H9 (cell line): ENCODE data around the gene ATXN10. TPM values are rescaled to one million over a fixed set of nuclear protein-coding genes. Genes with fewer than 3 reads are reported as not detected.

Experiments
- DNase-seq: peaks from one replicate; pipeline ENCODE4 v3.0.0-alpha.2; 2017
- H2AFZ ChIP-seq: one replicate; pipeline ENCODE4 v1.6.1; 2013; ENCODE audit warnings: mild to moderate bottlenecking, low read length, control low read depth, moderate library complexity
- H2AK5ac ChIP-seq: 2 replicates; pipeline ENCODE4 v1.6.1; 2013; ENCODE audit warnings: low read length, control low read depth, mixed read lengths; ENCODE audit not compliant: insufficient read length
- H2BK120ac ChIP-seq: one replicate; pipeline ENCODE4 v1.6.1; 2013; ENCODE audit warnings: low read depth, mild to moderate bottlenecking, low read length, control low read depth, inconsistent platforms; ENCODE audit not compliant: poor library complexity, severe bottlenecking
- H2BK12ac ChIP-seq: 2 replicates; pipeline ENCODE4 v1.6.1; 2013; ENCODE audit warnings: low read length, control low read depth, mixed read lengths, low read depth; ENCODE audit not compliant: insufficient read length
- H2BK15ac ChIP-seq: 2 replicates; pipeline ENCODE4 v1.6.1; 2013; ENCODE audit warnings: low read depth, low read length, control low read depth
- H2BK20ac ChIP-seq: one replicate; pipeline ENCODE4 v1.6.1; 2013; ENCODE audit warnings: low read depth, mild to moderate bottlenecking, low read length, control low read depth, inconsistent platforms; ENCODE audit not compliant: poor library complexity, severe bottlenecking
- H2BK5ac ChIP-seq: 2 replicates; pipeline ENCODE4 v1.6.1; 2013; ENCODE audit warnings: low read length, control low read depth, mixed read lengths; ENCODE audit not compliant: insufficient read length
- H3K14ac ChIP-seq: 2 replicates; pipeline ENCODE4 v1.6.1; 2013; ENCODE audit warnings: low read length, control low read depth; ENCODE audit not compliant: insufficient read depth
- H3K18ac ChIP-seq: 2 replicates; pipeline ENCODE4 v1.6.1; 2013; ENCODE audit warnings: low read depth, mild to moderate bottlenecking, mixed read lengths, low read length, control low read depth; ENCODE audit not compliant: insufficient read length
- H3K23ac ChIP-seq: 2 replicates; pipeline ENCODE4 v1.6.1; 2013; ENCODE audit warnings: low read length, control low read depth, mixed read lengths, low read depth; ENCODE audit not compliant: insufficient read length
- H3K23me2 ChIP-seq: 2 replicates; pipeline ENCODE4 v1.6.1; 2013; ENCODE audit warnings: low read depth, mild to moderate bottlenecking, mixed read lengths, low read length, control low read depth; ENCODE audit not compliant: insufficient read length, poor library complexity, severe bottlenecking
- H3K27ac ChIP-seq: 2 replicates; pipeline ENCODE4 v1.5.1; 2013; ENCODE audit warnings: low read length, control low read depth, mixed read lengths, low read depth; ENCODE audit not compliant: insufficient read length
- H3K27me3 ChIP-seq: 2 replicates; pipeline ENCODE4 v1.6.1; 2013; ENCODE audit warnings: low read length, control low read depth, inconsistent platforms; ENCODE audit not compliant: insufficient read depth
- H3K4ac ChIP-seq: 2 replicates; pipeline ENCODE4 v1.6.1; 2013; ENCODE audit warnings: low read depth, mild to moderate bottlenecking, control low read depth, inconsistent platforms, low read length, moderate library complexity
- H3K4me1 ChIP-seq: 2 replicates; pipeline ENCODE4 v1.6.1; 2013; ENCODE audit warnings: low read length, control low read depth, inconsistent platforms; ENCODE audit not compliant: insufficient read depth
- H3K4me2 ChIP-seq: 2 replicates; pipeline ENCODE4 v1.6.1; 2013; ENCODE audit warnings: low read length, control low read depth, mixed read lengths; ENCODE audit not compliant: insufficient read length, insufficient read depth
- H3K56ac ChIP-seq: 2 replicates; pipeline ENCODE4 v1.6.1; 2013; ENCODE audit warnings: low read depth, mild to moderate bottlenecking, mixed read lengths, low read length, control low read depth; ENCODE audit not compliant: insufficient read length
- H3K79me1 ChIP-seq: 2 replicates; pipeline ENCODE4 v1.6.1; 2013; ENCODE audit warnings: low read depth, mild to moderate bottlenecking, moderate library complexity, low read length, control low read depth, inconsistent platforms; ENCODE audit not compliant: insufficient read depth, poor library complexity, severe bottlenecking
- H3K79me2 ChIP-seq: 2 replicates; pipeline ENCODE4 v1.6.1; 2013; ENCODE audit warnings: low read length, control low read depth, inconsistent platforms; ENCODE audit not compliant: insufficient read depth
- H3K9ac ChIP-seq: 2 replicates; pipeline ENCODE4 v1.6.1; 2013; ENCODE audit warnings: low read length, control low read depth, mixed read lengths; ENCODE audit not compliant: insufficient read length; ENCODE audit errors: extremely low read depth
- H3K9me3 ChIP-seq: one replicate; pipeline ENCODE4 v1.6.1; 2013; ENCODE audit warnings: low read depth, low read length, inconsistent platforms; ENCODE audit not compliant: control insufficient read depth
- H3T11ph ChIP-seq: one replicate; pipeline ENCODE4 v1.6.1; 2013; ENCODE audit warnings: mild to moderate bottlenecking, low read length, control low read depth, inconsistent platforms
- H4K20me1 ChIP-seq: one replicate; pipeline ENCODE4 v1.6.1; 2013; ENCODE audit not compliant: control insufficient read depth, insufficient read length, insufficient read depth
- H4K5ac ChIP-seq: 2 replicates; pipeline ENCODE4 v1.6.1; 2013; ENCODE audit warnings: low read depth, mild to moderate bottlenecking, mixed read lengths, low read length, control low read depth; ENCODE audit not compliant: insufficient read length
- H4K8ac ChIP-seq: replicated peaks from 2 replicates; pipeline ENCODE4 v1.6.1; 2013; ENCODE audit warnings: low read length, control low read depth, mixed read lengths, low read depth; ENCODE audit not compliant: insufficient read length
- H4K91ac ChIP-seq: 2 replicates; pipeline ENCODE4 v1.6.1; 2013; ENCODE audit warnings: low read depth, mild to moderate bottlenecking, moderate library complexity, mixed read lengths, low read length, control low read depth; ENCODE audit not compliant: insufficient read length
- H3K27ac Mint-ChIP-seq, 3 experiments: 2 replicates in 2 of 3; 3 replicates in 1 of 3; pipeline ENCODE4 v1.8.0; 2020 to 2021; ENCODE audit warnings: mixed read lengths in 3 of 3, mild to moderate bottlenecking in 1 of 3, moderate library complexity in 1 of 3
- H3K27me3 Mint-ChIP-seq: 2 replicates; pipeline ENCODE4 v1.8.0; 2021; ENCODE audit warnings: low read depth, mild to moderate bottlenecking, moderate library complexity, mixed read lengths
- H3K36me3 Mint-ChIP-seq, 3 experiments: 2 replicates in 2 of 3; 3 replicates in 1 of 3; pipeline ENCODE4 v1.8.0; 2020 to 2021; ENCODE audit warnings: low read depth in 3 of 3, mixed read lengths in 3 of 3; ENCODE audit not compliant: insufficient read depth in 1 of 3
- H3K4me1 Mint-ChIP-seq, 2 experiments: 2 replicates each; pipeline ENCODE4 v1.8.0; 2020; ENCODE audit warnings: mixed read lengths in 2 of 2
- H3K4me3 Mint-ChIP-seq, 2 experiments: 2 replicates in 1 of 2; 3 replicates in 1 of 2; pipeline ENCODE4 v1.8.0; 2020 to 2021; ENCODE audit warnings: mild to moderate bottlenecking in 2 of 2, mixed read lengths in 2 of 2, moderate library complexity in 1 of 2
- H3K9me3 Mint-ChIP-seq, 2 experiments: 2 replicates in 1 of 2; 3 replicates in 1 of 2; pipeline ENCODE4 v1.8.0; 2020; ENCODE audit warnings: mild to moderate bottlenecking in 2 of 2, mixed read lengths in 2 of 2, moderate library complexity in 1 of 2
- WGBS: extraction: QIAGEN DNeasy Blood & Tissue Kit; methylation state at CpG from one replicate; pipeline ENCODE4 v1.1.7; 2013; ENCODE audit warnings: missing lambda C conversion rate, low lambda C conversion rate, mixed read lengths; ENCODE audit not compliant: insufficient read length; ENCODE audit errors: extremely low coverage; 5-methylcytosine and 5-hydroxymethylcytosine counted together
- total RNA-seq: library from RNA; stranded (reverse); gene quantifications from 2 replicates; pipeline ENCODE4 v1.2.1, GENCODE V29; 2021
- TF ChIP-seq, protein P1 (sequence below): fragments of 200-600 bp; sonication (generic); conservative IDR thresholded peaks from 3 replicates; pipeline ENCODE4 v1.8.0; 2021; ENCODE audit warnings: antibody characterized with exemption, mild to moderate bottlenecking

The ATXN10 gene
- total RNA-seq, 1 experiment from 2014 or later: 210 TPM

- H4K20me1 ChIP-seq: peaks cover 3% of the 10 kb centered on the region
- no peak overlapping the region for H2BK15ac ChIP-seq
- peaks cover 10 to 23% (median 12%) of the 10 kb centered on the region in 3 experiments for H3K36me3 Mint-ChIP-seq
- no peaks in the 10 kb centered on the region for H3K27me3 ChIP-seq
- peaks cover 0 to 3% of the 10 kb centered on the region in 2 experiments; a peak in 1 of 5 replicates for H3K9me3 Mint-ChIP-seq
- no peak overlapping the region for H3K23ac ChIP-seq
- no peak overlapping the region for H3K4me2 ChIP-seq
- H3K27ac ChIP-seq: no peak overlapping the region
- H3K4me1 Mint-ChIP-seq: peaks cover 48 to 49% of the 10 kb centered on the region in 2 experiments
- H2AFZ ChIP-seq: no peak overlapping the region
- no peak overlapping the region for H3K18ac ChIP-seq
- no peak overlapping the region for H4K8ac ChIP-seq
- H3K9me3 ChIP-seq: no peaks in the 10 kb centered on the region
- no peak overlapping the region for H2AK5ac ChIP-seq
- no peak for DNase-seq
- H2BK20ac ChIP-seq: no peak overlapping the region
- no peak overlapping the region for H3K9ac ChIP-seq
- no peak overlapping the region for H2BK12ac ChIP-seq
- H3T11ph ChIP-seq: no peak overlapping the region
- H2BK5ac ChIP-seq: no peak overlapping the region
- no peak overlapping the region for H3K4ac ChIP-seq
- H3K27me3 Mint-ChIP-seq: no peaks in the 10 kb centered on the region
- TF ChIP-seq, protein P1, sequence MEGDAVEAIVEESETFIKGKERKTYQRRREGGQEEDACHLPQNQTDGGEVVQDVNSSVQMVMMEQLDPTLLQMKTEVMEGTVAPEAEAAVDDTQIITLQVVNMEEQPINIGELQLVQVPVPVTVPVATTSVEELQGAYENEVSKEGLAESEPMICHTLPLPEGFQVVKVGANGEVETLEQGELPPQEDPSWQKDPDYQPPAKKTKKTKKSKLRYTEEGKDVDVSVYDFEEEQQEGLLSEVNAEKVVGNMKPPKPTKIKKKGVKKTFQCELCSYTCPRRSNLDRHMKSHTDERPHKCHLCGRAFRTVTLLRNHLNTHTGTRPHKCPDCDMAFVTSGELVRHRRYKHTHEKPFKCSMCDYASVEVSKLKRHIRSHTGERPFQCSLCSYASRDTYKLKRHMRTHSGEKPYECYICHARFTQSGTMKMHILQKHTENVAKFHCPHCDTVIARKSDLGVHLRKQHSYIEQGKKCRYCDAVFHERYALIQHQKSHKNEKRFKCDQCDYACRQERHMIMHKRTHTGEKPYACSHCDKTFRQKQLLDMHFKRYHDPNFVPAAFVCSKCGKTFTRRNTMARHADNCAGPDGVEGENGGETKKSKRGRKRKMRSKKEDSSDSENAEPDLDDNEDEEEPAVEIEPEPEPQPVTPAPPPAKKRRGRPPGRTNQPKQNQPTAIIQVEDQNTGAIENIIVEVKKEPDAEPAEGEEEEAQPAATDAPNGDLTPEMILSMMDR: no peak
- H4K5ac ChIP-seq: no peak overlapping the region
- H3K4me1 ChIP-seq: peaks cover 2% of the 10 kb centered on the region
- H3K79me1 ChIP-seq: no peaks in the 10 kb centered on the region
- H3K56ac ChIP-seq: no peak overlapping the region
- H3K14ac ChIP-seq: no peak overlapping the region
- H3K23me2 ChIP-seq: no peaks in the 10 kb centered on the region
- peak overlapping the region in 1 of 3 experiments; percentile 40; a peak in 3 of 7 replicates for H3K27ac Mint-ChIP-seq
- peaks cover 3% of the 10 kb centered on the region; the same call in 1 of the 2 replicates for H3K79me2 ChIP-seq
- no peak overlapping the region for H2BK120ac ChIP-seq
- WGBS: no CpG with 5 or more reads among the region's 2 CpGs
- no peak overlapping the region for H3K4me3 Mint-ChIP-seq
- no peak overlapping the region for H4K91ac ChIP-seq
Measured at GRCh38 chr22:45772743-45773142, 101.1 kb downstream of the ATXN10 start.
